Glutamatergic neuron (in vitro differentiated cells): ENCODE results near the gene HSPG2. TPM values are rescaled to one million over a fixed set of nuclear protein-coding genes. Genes with fewer than 3 reads are reported as not detected.
"Not testable (repeated sequence)": the region's sequence is repeated elsewhere in the genome, so short reads cannot be mapped to it uniquely, and the experiment has no call there.

Source experiments
- DNase-seq: peaks from one replicate; pipeline ENCODE4 v3.0.0; 2022
- H3K27ac Mint-ChIP-seq: one replicate; pipeline ENCODE4 v1.8.0; 2020; ENCODE audit warnings: mild to moderate bottlenecking, mixed read lengths, inconsistent platforms; ENCODE audit not compliant: unreplicated experiment
- H3K27me3 Mint-ChIP-seq: one replicate; pipeline ENCODE4 v1.8.0; 2020; ENCODE audit warnings: mild to moderate bottlenecking, moderate library complexity, mixed read lengths, inconsistent platforms; ENCODE audit not compliant: unreplicated experiment
- H3K36me3 Mint-ChIP-seq: one replicate; pipeline ENCODE4 v1.8.0; 2020; ENCODE audit warnings: mild to moderate bottlenecking, mixed read lengths, inconsistent platforms; ENCODE audit not compliant: unreplicated experiment
- H3K4me1 Mint-ChIP-seq: one replicate; pipeline ENCODE4 v1.8.0; 2020; ENCODE audit warnings: mild to moderate bottlenecking, low read depth, mixed read lengths, inconsistent platforms; ENCODE audit not compliant: unreplicated experiment
- H3K4me3 Mint-ChIP-seq: one replicate; pipeline ENCODE4 v1.8.0; 2020; ENCODE audit warnings: mild to moderate bottlenecking, mixed read lengths, inconsistent platforms; ENCODE audit not compliant: unreplicated experiment
- H3K9me3 Mint-ChIP-seq: one replicate; pipeline ENCODE4 v1.8.0; 2020; ENCODE audit warnings: mild to moderate bottlenecking, moderate library complexity, mixed read lengths, inconsistent platforms; ENCODE audit not compliant: unreplicated experiment
- CTCF ChIP-seq: fragments of 200-600 bp; sonication (generic); IDR thresholded peaks from one replicate; pipeline ENCODE4 v1.5.0; 2021; ENCODE audit not compliant: partially characterized antibody, unreplicated experiment
- total RNA-seq: library from RNA; stranded (reverse); fragmentation: NEBNext Ultra II Directional; extraction: Animal tissue kit (Norgen Biotek cat#: 25700); gene quantifications from one replicate; pipeline ENCODE4 v1.2.1, GENCODE V29; 2021; ENCODE audit not compliant: unreplicated experiment

The HSPG2 gene
- total RNA-seq, 1 donor from 2014 or later = 3.3 TPM

GRCh38 chr1:21924503-21925005 lies 12.6 kb downstream of the HSPG2 start:
- no peak for DNase-seq
- H3K27me3 Mint-ChIP-seq = no peaks in the 10 kb centered on the region
- H3K27ac Mint-ChIP-seq = no peak overlapping the region
- H3K9me3 Mint-ChIP-seq = no peaks in the 10 kb centered on the region
- H3K36me3 Mint-ChIP-seq = no peaks in the 10 kb centered on the region
- H3K4me1 Mint-ChIP-seq = peaks cover 11% of the 10 kb centered on the region
- no peak overlapping the region for H3K4me3 Mint-ChIP-seq
- TF ChIP-seq CTCF = no peak

GRCh38 chr1:21922090-21923013 lies 14.8 kb downstream of the HSPG2 start:
- no peak for DNase-seq
- Mint-ChIP-seq H3K36me3 (no peaks in the 10 kb centered on the region), H3K9me3 (no peaks in the 10 kb centered on the region), H3K4me1 (peaks cover 11% of the 10 kb centered on the region), H3K27me3 (no peaks in the 10 kb centered on the region), H3K27ac (peak overlapping the region; percentile 62), H3K4me3 (no peak overlapping the region)
- TF ChIP-seq CTCF = no peak

GRCh38 chr1:21921100-21921875 lies 15.8 kb downstream of the HSPG2 start:
- no peak for TF ChIP-seq CTCF
- DNase-seq = peak; percentile 56
- H3K4me3 Mint-ChIP-seq = no peak overlapping the region
- H3K9me3 Mint-ChIP-seq = no peaks in the 10 kb centered on the region
- peaks cover 11% of the 10 kb centered on the region for H3K4me1 Mint-ChIP-seq
- H3K27ac Mint-ChIP-seq = peak overlapping the region; percentile 62
- H3K27me3 Mint-ChIP-seq = no peaks in the 10 kb centered on the region
- H3K36me3 Mint-ChIP-seq = no peaks in the 10 kb centered on the region

- H3K9me3 Mint-ChIP-seq = peaks cover 2% of the 10 kb centered on the region
- H3K4me3 Mint-ChIP-seq = no peak overlapping the region
- H3K4me1 Mint-ChIP-seq = peaks cover 15% of the 10 kb centered on the region
- no peak overlapping the region for H3K27ac Mint-ChIP-seq
- H3K27me3 Mint-ChIP-seq = no peaks in the 10 kb centered on the region
- no peak for DNase-seq
- TF ChIP-seq CTCF = no peak
- no peaks in the 10 kb centered on the region for H3K36me3 Mint-ChIP-seq
These were observed 17.6 kb downstream of the HSPG2 start for GRCh38 chr1:21919520-21919919.

- peaks cover 14% of the 10 kb centered on the region for H3K4me1 Mint-ChIP-seq
- not testable (repeated sequence) for DNase-seq, H3K9me3 Mint-ChIP-seq, H3K36me3 Mint-ChIP-seq, H3K4me3 Mint-ChIP-seq, H3K27me3 Mint-ChIP-seq, H3K27ac Mint-ChIP-seq
These were observed 19.9 kb downstream of the HSPG2 start for GRCh38 chr1:21917239-21917631.
